HEK293T (cell line): ENCODE data around the gene SLC2A4.

Source experiments
- CTCF ChIA-PET: fragments of 350-600 bp; formaldehyde crosslinking; extraction: SDS; loops from one replicate; lab custom pipeline; 2021; ENCODE audit warnings: antibody characterized with exemption, inconsistent platforms; lab: Yijun Ruan, JAX
- POLR2A ChIA-PET: fragments of 350-600 bp; formaldehyde crosslinking; extraction: SDS; loops from one replicate; lab custom pipeline; 2020; ENCODE audit warnings: antibody characterized with exemption, inconsistent platforms; lab: Yijun Ruan, JAX
- DNase-seq: peaks from one replicate; pipeline ENCODE4 v3.0.0; 2012; ENCODE audit warnings: mixed read lengths; ENCODE audit errors: extremely low spot score
- ARNT ChIP-seq: fragments of 450-650 bp; IDR thresholded peaks from 2 replicates; pipeline ENCODE4 v1.6.1; 2017; ENCODE audit warnings: mild to moderate bottlenecking
- BHLHE40 ChIP-seq: fragments of 450-650 bp; IDR thresholded peaks from 2 replicates; pipeline ENCODE4 v1.6.1; 2016; ENCODE audit warnings: mild to moderate bottlenecking, moderate library complexity, borderline replicate concordance
- CTBP1 ChIP-seq: fragments of 450-650 bp; IDR thresholded peaks from 2 replicates; pipeline ENCODE4 v1.6.1; 2016; ENCODE audit warnings: borderline replicate concordance
- ELF4 ChIP-seq: fragments of 450-650 bp; IDR thresholded peaks from 2 replicates; pipeline ENCODE4 v1.6.1; 2017; ENCODE audit warnings: antibody characterized with exemption
- FOXA1 ChIP-seq: fragments of 450-650 bp; IDR thresholded peaks from 2 replicates; pipeline ENCODE4 v1.6.1; 2016; ENCODE audit warnings: mild to moderate bottlenecking
- FOXK2 ChIP-seq: fragments of 450-650 bp; IDR thresholded peaks from 2 replicates; pipeline ENCODE4 v1.6.1; 2016; ENCODE audit warnings: mild to moderate bottlenecking
- FOXM1 ChIP-seq: fragments of 450-650 bp; IDR thresholded peaks from 2 replicates; pipeline ENCODE4 v1.6.1; 2017; ENCODE audit warnings: mild to moderate bottlenecking, borderline replicate concordance
- HDGF ChIP-seq: fragments of 450-650 bp; IDR thresholded peaks from 2 replicates; pipeline ENCODE4 v1.6.1; 2017; ENCODE audit warnings: antibody characterized with exemption, borderline replicate concordance
- L3MBTL2 ChIP-seq: fragments of 450-650 bp; conservative IDR thresholded peaks from 2 replicates; pipeline ENCODE4 v1.6.1; 2016; ENCODE audit warnings: mild to moderate bottlenecking
- LEF1 ChIP-seq: fragments of 450-650 bp; IDR thresholded peaks from 2 replicates; pipeline ENCODE4 v1.6.1; 2017; ENCODE audit warnings: mild to moderate bottlenecking, borderline replicate concordance
- NFRKB ChIP-seq: fragments of 450-650 bp; IDR thresholded peaks from 2 replicates; pipeline ENCODE4 v1.6.1; 2016; ENCODE audit warnings: mild to moderate bottlenecking, moderate library complexity
- SP1 ChIP-seq: fragments of 450-650 bp; IDR thresholded peaks from 2 replicates; pipeline ENCODE4 v1.6.1; 2017
- SUZ12 ChIP-seq: fragments of 450-650 bp; IDR thresholded peaks from 2 replicates; pipeline ENCODE4 v1.6.1; 2016; ENCODE audit warnings: mild to moderate bottlenecking
- TARDBP ChIP-seq: fragments of 450-650 bp; IDR thresholded peaks from 2 replicates; pipeline ENCODE4 v1.6.1; 2016
- ZNF384 ChIP-seq: fragments of 450-650 bp; IDR thresholded peaks from 2 replicates; pipeline ENCODE4 v1.6.1; 2016
- TF ChIP-seq, protein P1 (sequence below): fragments of 450-650 bp; IDR thresholded peaks from 2 replicates; pipeline ENCODE4 v1.6.1; 2016

The SLC2A4 gene

GRCh38 chr17:7290685-7291084 is 9.2 kb downstream of the SLC2A4 start:
- CTCF ChIA-PET, result interaction anchor here (1.5 kb wide), 1 partner anchor 10 kb away, joined by 4 read pairs; no protein-coding TSS in a partner anchor
- TF ChIP-seq SP1 (no peak), SUZ12 (no peak), BHLHE40 (no peak), L3MBTL2 (no peak), FOXM1 (no peak), ELF4 (no peak), FOXA1 (no peak), NFRKB (no peak), LEF1 (no peak), CTBP1 (no peak), ZNF384 (no peak), FOXK2 (no peak), TARDBP (no peak), HDGF (no peak), ARNT (no peak)
- TF ChIP-seq, protein P1, sequence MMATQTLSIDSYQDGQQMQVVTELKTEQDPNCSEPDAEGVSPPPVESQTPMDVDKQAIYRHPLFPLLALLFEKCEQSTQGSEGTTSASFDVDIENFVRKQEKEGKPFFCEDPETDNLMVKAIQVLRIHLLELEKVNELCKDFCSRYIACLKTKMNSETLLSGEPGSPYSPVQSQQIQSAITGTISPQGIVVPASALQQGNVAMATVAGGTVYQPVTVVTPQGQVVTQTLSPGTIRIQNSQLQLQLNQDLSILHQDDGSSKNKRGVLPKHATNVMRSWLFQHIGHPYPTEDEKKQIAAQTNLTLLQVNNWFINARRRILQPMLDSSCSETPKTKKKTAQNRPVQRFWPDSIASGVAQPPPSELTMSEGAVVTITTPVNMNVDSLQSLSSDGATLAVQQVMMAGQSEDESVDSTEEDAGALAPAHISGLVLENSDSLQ, result no peak
- no peak for DNase-seq
- POLR2A ChIA-PET, result interaction anchor here (0.7 kb wide), 1 partner anchor 73 kb away, joined by 3 read pairs; no protein-coding TSS in a partner anchor

- ChIA-PET CTCF (interaction anchor here (1.5 kb wide), 1 partner anchor 12 kb away, joined by 4 read pairs; no protein-coding TSS in a partner anchor), POLR2A (interaction anchor here (0.9 to 1.2 kb wide), 2 partner anchors 16 to 37 kb away, joined by 3 to 4 read pairs; partner anchors contain the start of gene NEURL4)
- DNase-seq, result no peak
- no peak for TF ChIP-seq FOXA1
- no peak for TF ChIP-seq L3MBTL2
- no peak for TF ChIP-seq SUZ12
- TF ChIP-seq, protein P1, result no peak
- no peak for TF ChIP-seq TARDBP
- no peak for TF ChIP-seq FOXK2
- no peak for TF ChIP-seq CTBP1
- TF ChIP-seq ARNT, result no peak
- TF ChIP-seq BHLHE40, result no peak
- no peak for TF ChIP-seq LEF1
Measured at GRCh38 chr17:7292194-7292593, 10.7 kb downstream of the SLC2A4 start.

- no peak for DNase-seq
- ChIA-PET CTCF (no interaction called here), POLR2A (no interaction called here)
- TF ChIP-seq FOXA1 (no peak), ZNF384 (no peak), NFRKB (no peak), ELF4 (no peak), BHLHE40 (no peak), FOXM1 (no peak), SP1 (no peak), LEF1 (no peak), TARDBP (no peak), ARNT (no peak), CTBP1 (no peak), SUZ12 (no peak), HDGF (no peak), L3MBTL2 (no peak), FOXK2 (no peak)
- TF ChIP-seq, protein P1, result no peak
Measured at GRCh38 chr17:7292729-7293128, 11.2 kb downstream of the SLC2A4 start.

GRCh38 chr17:7293159-7293558 is 11.6 kb downstream of the SLC2A4 start:
- DNase-seq, result no peak
- no peak for TF ChIP-seq ARNT
- TF ChIP-seq FOXK2, result no peak
- TF ChIP-seq HDGF, result no peak
- POLR2A ChIA-PET, result no interaction called here
- CTCF ChIA-PET, result no interaction called here

DNA sequence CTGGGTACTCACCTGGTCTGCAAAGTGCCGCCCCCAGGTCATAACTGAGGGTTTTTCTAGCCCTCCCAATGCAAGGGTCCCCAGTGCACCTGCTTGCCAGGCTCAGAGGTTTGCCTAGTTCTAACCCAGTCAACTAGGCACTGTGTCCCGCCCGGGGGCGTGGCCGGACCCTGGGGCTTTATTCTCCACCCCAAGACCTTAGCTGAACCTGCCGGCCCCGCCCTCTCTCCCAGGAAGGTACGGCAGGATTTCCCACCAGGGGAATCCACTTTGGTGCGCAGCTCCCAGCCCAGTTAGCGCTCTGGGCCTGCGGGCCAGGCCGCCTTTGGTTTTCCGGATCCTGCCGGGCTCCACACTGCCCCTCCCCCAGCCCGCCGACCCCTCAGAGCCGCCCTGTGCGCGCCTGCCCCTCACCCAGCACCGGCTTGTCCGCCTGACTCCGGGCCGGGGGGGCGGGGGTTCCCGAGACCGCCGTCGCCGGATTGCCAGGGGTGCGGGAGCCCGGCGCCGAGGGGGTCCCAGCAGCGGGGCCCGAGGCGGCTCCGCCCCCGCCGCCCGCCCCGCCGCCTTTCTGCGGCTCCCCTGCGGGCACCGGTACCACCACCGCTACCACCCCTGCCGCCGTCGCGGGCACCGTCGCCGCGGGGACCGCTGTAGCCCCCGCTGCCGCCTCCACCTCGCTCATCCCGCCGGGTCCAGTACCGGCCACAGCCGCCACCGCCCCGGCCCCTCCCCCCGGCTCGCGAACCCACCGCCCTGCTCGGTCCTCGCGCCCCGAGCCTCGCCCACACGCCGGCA is 12.5 kb downstream of the SLC2A4 start:
- TF ChIP-seq ZNF384 (no peak), L3MBTL2 (no peak), TARDBP (no peak), BHLHE40 (no peak), LEF1 (no peak), FOXM1 (no peak), HDGF (no peak), SP1 (no peak)
- DNase-seq, result no peak
- POLR2A ChIA-PET, result no interaction called here
- CTCF ChIA-PET, result no interaction called here

GRCh38 chr17:7294614-7295153 is 13.2 kb downstream of the SLC2A4 start, which contains the start of gene YBX2:
Gene YBX2 (minus strand): TSS chr17:7294639. CDS start chr17:7294500, 139 bp downstream.
- DNase-seq, result no peak
- peak; percentile 70 for TF ChIP-seq L3MBTL2
- TF ChIP-seq, protein P1, result no peak
- CTCF ChIA-PET, result no interaction called here
- POLR2A ChIA-PET, result no interaction called here
